HEK293T (cell line): ENCODE results near the gene TNS3.

Experiments
- CTCF ChIA-PET: fragments of 350-600 bp; formaldehyde crosslinking; extraction: SDS; loops from one replicate; lab custom pipeline; 2021; ENCODE audit warnings: antibody characterized with exemption, inconsistent platforms; lab: Yijun Ruan, JAX
- POLR2A ChIA-PET: fragments of 350-600 bp; formaldehyde crosslinking; extraction: SDS; loops from one replicate; lab custom pipeline; 2020; ENCODE audit warnings: antibody characterized with exemption, inconsistent platforms; lab: Yijun Ruan, JAX
- DNase-seq: peaks from one replicate; pipeline ENCODE4 v3.0.0; 2012; ENCODE audit warnings: mixed read lengths; ENCODE audit errors: extremely low spot score
- ARNT ChIP-seq: fragments of 450-650 bp; IDR thresholded peaks from 2 replicates; pipeline ENCODE4 v1.6.1; 2017; ENCODE audit warnings: mild to moderate bottlenecking
- BHLHE40 ChIP-seq: fragments of 450-650 bp; IDR thresholded peaks from 2 replicates; pipeline ENCODE4 v1.6.1; 2016; ENCODE audit warnings: mild to moderate bottlenecking, moderate library complexity, borderline replicate concordance
- CTBP1 ChIP-seq: fragments of 450-650 bp; IDR thresholded peaks from 2 replicates; pipeline ENCODE4 v1.6.1; 2016; ENCODE audit warnings: borderline replicate concordance
- ELF4 ChIP-seq: fragments of 450-650 bp; IDR thresholded peaks from 2 replicates; pipeline ENCODE4 v1.6.1; 2017; ENCODE audit warnings: antibody characterized with exemption
- FOXA1 ChIP-seq: fragments of 450-650 bp; IDR thresholded peaks from 2 replicates; pipeline ENCODE4 v1.6.1; 2016; ENCODE audit warnings: mild to moderate bottlenecking
- FOXK2 ChIP-seq: fragments of 450-650 bp; IDR thresholded peaks from 2 replicates; pipeline ENCODE4 v1.6.1; 2016; ENCODE audit warnings: mild to moderate bottlenecking
- FOXM1 ChIP-seq: fragments of 450-650 bp; IDR thresholded peaks from 2 replicates; pipeline ENCODE4 v1.6.1; 2017; ENCODE audit warnings: mild to moderate bottlenecking, borderline replicate concordance
- HDGF ChIP-seq: fragments of 450-650 bp; IDR thresholded peaks from 2 replicates; pipeline ENCODE4 v1.6.1; 2017; ENCODE audit warnings: antibody characterized with exemption, borderline replicate concordance
- L3MBTL2 ChIP-seq: fragments of 450-650 bp; conservative IDR thresholded peaks from 2 replicates; pipeline ENCODE4 v1.6.1; 2016; ENCODE audit warnings: mild to moderate bottlenecking
- LEF1 ChIP-seq: fragments of 450-650 bp; IDR thresholded peaks from 2 replicates; pipeline ENCODE4 v1.6.1; 2017; ENCODE audit warnings: mild to moderate bottlenecking, borderline replicate concordance
- NFRKB ChIP-seq: fragments of 450-650 bp; IDR thresholded peaks from 2 replicates; pipeline ENCODE4 v1.6.1; 2016; ENCODE audit warnings: mild to moderate bottlenecking, moderate library complexity
- SP1 ChIP-seq: fragments of 450-650 bp; IDR thresholded peaks from 2 replicates; pipeline ENCODE4 v1.6.1; 2017
- SUZ12 ChIP-seq: fragments of 450-650 bp; IDR thresholded peaks from 2 replicates; pipeline ENCODE4 v1.6.1; 2016; ENCODE audit warnings: mild to moderate bottlenecking
- TARDBP ChIP-seq: fragments of 450-650 bp; IDR thresholded peaks from 2 replicates; pipeline ENCODE4 v1.6.1; 2016
- ZNF384 ChIP-seq: fragments of 450-650 bp; IDR thresholded peaks from 2 replicates; pipeline ENCODE4 v1.6.1; 2016
- TF ChIP-seq, protein P1 (sequence below): fragments of 450-650 bp; IDR thresholded peaks from 2 replicates; pipeline ENCODE4 v1.6.1; 2016

The TNS3 gene

GRCh38 chr7:47325337-47325736, 256.6 kb downstream of the TNS3 start:
- no peak for TF ChIP-seq TARDBP
- no peak for TF ChIP-seq FOXM1
- TF ChIP-seq HDGF = no peak
- TF ChIP-seq L3MBTL2 = no peak
- TF ChIP-seq SUZ12 = no peak
- TF ChIP-seq, protein P1, sequence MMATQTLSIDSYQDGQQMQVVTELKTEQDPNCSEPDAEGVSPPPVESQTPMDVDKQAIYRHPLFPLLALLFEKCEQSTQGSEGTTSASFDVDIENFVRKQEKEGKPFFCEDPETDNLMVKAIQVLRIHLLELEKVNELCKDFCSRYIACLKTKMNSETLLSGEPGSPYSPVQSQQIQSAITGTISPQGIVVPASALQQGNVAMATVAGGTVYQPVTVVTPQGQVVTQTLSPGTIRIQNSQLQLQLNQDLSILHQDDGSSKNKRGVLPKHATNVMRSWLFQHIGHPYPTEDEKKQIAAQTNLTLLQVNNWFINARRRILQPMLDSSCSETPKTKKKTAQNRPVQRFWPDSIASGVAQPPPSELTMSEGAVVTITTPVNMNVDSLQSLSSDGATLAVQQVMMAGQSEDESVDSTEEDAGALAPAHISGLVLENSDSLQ = no peak
- no peak for TF ChIP-seq ARNT
- no peak for TF ChIP-seq FOXK2
- no peak for TF ChIP-seq BHLHE40
- TF ChIP-seq LEF1 = no peak
- TF ChIP-seq NFRKB = no peak
- TF ChIP-seq CTBP1 = no peak
- no peak for TF ChIP-seq SP1
- POLR2A ChIA-PET = no interaction called here
- CTCF ChIA-PET = interaction anchor here (0.6 to 0.9 kb wide), 4 partner anchors 11 to 110 kb away, joined by 3 to 5 read pairs (median 3); no protein-coding TSS in a partner anchor
- DNase-seq = no peak

DNA sequence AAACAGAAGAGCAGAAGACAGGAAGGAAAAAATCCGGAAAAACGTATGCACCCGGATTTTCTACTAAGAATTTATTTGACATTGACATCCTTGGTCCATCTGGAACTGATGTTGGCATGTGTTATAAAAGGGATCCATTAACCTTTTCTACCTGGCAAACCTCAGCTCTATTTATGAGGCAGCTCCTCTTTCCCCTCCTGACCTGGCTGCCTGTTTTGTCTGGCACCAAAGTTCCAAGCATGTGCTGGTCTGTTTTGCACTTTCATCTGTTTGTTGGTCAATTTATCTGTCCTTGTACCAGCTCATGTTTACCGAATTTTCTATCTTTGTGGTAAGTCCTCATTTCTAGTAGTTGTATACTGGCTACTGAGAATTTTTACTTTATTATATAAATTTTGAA, 258.0 kb downstream of the TNS3 start:
- no peak for DNase-seq
- TF ChIP-seq SP1 (no peak), FOXA1 (no peak), FOXK2 (no peak), HDGF (no peak), FOXM1 (no peak), CTBP1 (no peak), SUZ12 (no peak), ELF4 (no peak), LEF1 (no peak), TARDBP (no peak), BHLHE40 (no peak), ZNF384 (no peak), ARNT (no peak), L3MBTL2 (no peak), NFRKB (no peak)
- TF ChIP-seq, protein P1 = no peak
- ChIA-PET POLR2A (no interaction called here), CTCF (no interaction called here)

DNA sequence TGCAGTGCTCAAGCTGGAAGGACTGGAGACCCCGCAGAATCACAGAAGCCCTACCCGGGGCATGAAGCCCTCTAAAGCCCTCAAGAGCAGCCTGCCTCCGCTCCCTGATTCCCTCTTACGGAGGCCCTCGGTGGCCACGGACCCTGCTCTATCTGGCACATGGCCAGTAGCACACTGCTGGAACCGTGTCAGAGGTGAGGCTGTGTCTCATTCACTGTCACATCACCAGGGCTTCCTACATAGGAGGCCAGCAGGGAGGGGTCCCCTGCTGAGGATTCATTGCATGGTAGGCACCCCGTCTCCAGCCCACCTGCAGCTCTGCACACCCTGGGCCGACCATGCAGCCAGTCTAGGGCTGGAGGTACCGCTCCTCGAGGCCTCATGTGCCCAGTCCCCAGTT, 259.2 kb downstream of the TNS3 start:
- no peak for DNase-seq
- TF ChIP-seq ELF4 (no peak), SUZ12 (no peak), SP1 (no peak), FOXM1 (no peak), FOXA1 (no peak), HDGF (no peak), LEF1 (no peak)
- ChIA-PET POLR2A (no interaction called here), CTCF (no interaction called here)

GRCh38 chr7:47320296-47320695, 261.6 kb downstream of the TNS3 start:
- DNase-seq = no peak
- TF ChIP-seq, protein P1 = no peak
- no peak for TF ChIP-seq LEF1
- TF ChIP-seq NFRKB = no peak
- TF ChIP-seq BHLHE40 = no peak
- no peak for TF ChIP-seq CTBP1
- no peak for TF ChIP-seq FOXK2
- TF ChIP-seq L3MBTL2 = no peak
- no peak for TF ChIP-seq SUZ12
- no peak for TF ChIP-seq ELF4
- TF ChIP-seq HDGF = no peak
- TF ChIP-seq FOXM1 = no peak
- TF ChIP-seq TARDBP = no peak
- no peak for TF ChIP-seq ARNT
- no peak for TF ChIP-seq FOXA1
- no peak for TF ChIP-seq SP1
- no peak for TF ChIP-seq ZNF384
- ChIA-PET POLR2A (no interaction called here), CTCF (no interaction called here)

DNA sequence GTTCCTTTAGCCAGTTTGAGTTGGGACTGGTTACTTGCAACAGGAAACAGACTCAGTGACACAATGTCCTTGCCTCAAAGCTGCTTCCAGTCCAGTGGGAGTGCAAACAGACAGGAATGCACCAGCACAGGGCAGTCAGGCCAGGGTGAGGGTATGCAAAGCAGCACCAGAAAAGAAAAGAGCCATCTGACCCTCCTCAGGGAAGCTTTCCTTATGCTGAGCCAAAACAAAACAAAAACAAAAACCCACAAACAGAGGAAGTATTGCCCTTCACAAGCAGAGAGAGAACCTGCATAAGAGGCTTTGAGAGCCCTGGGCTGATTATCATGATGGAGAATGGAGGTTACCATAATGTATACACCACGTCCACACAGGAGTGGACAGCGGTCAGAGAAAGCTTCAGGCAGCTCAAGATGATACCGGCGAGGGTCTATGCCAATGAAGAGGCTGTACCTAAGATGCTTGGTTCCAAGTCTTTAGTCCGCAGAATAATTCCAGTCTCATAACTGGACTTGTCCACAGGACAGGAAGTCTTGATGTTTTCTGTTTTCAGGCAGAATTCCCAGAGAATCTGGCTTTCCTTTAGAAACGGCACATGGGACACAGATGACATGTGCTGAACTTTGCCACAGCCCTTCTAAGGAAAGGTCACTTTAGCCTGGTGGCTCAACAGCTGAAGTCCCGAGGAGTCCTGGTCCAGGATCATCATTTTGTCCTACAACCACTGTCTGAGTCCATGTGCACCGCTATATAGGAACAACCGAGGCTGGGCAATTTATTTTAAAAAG, 263.3 kb downstream of the TNS3 start:
- no peak for TF ChIP-seq NFRKB
- TF ChIP-seq LEF1 = no peak
- TF ChIP-seq ZNF384 = no peak
- no peak for TF ChIP-seq SP1
- TF ChIP-seq, protein P1 = no peak
- TF ChIP-seq FOXA1 = no peak
- no peak for TF ChIP-seq FOXK2
- no peak for TF ChIP-seq TARDBP
- TF ChIP-seq HDGF = no peak
- no peak for TF ChIP-seq BHLHE40
- no peak for TF ChIP-seq ELF4
- no peak for TF ChIP-seq ARNT
- TF ChIP-seq CTBP1 = no peak
- no peak for TF ChIP-seq L3MBTL2
- no peak for TF ChIP-seq FOXM1
- TF ChIP-seq SUZ12 = no peak
- DNase-seq = no peak
- ChIA-PET POLR2A (no interaction called here), CTCF (no interaction called here)
